Hematopoietic multipotent progenitor cell treated with erythropoietin and hydrocortisone succinate and interleukin-3 and kit ligand, for 6 days (in vitro differentiated cells): ENCODE data around the gene GRM5.
"Not testable (repeated sequence)": the region's sequence is repeated elsewhere in the genome, so short reads cannot be mapped to it uniquely, and the experiment has no call there.

ENCODE experiments used
- DNase-seq: peaks from one replicate; pipeline ENCODE4 v3.0.0-alpha.2; 2015

Gene GRM5

DNA sequence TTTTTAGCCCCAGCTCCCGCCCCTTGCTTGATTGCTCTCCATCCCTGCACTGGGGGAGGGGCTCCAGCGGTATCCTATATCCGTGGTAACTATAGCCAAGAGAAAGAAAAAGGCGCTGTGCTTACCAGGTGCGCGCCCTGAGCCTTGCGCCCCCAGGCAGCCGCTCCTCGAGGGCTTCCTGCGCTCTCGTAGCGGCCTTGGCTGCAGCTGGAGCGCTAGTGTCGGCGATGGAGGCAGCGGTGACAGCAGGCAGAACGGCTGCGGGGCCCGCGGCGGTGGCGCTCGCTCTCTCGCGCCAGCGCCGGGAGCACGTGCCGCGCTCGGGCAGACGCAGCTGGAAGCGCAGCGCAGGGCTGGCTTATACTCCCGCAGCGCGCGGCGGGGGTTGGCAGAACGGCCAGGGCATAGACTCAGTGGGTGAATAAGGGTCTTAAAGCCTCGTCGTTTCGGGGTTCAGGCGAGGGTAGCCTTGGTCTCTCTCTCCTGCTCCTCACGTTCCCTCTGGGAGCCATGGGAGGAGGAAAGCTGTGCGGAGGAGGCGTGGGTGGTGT lies at the start of gene GRM5:
TSS of gene GRM5 (minus strand) at position 332 of the 551 bp plus-strand sequence. CDS start 18,110 bp downstream, outside the sequence.
- DNase-seq: not testable (repeated sequence)

DNA sequence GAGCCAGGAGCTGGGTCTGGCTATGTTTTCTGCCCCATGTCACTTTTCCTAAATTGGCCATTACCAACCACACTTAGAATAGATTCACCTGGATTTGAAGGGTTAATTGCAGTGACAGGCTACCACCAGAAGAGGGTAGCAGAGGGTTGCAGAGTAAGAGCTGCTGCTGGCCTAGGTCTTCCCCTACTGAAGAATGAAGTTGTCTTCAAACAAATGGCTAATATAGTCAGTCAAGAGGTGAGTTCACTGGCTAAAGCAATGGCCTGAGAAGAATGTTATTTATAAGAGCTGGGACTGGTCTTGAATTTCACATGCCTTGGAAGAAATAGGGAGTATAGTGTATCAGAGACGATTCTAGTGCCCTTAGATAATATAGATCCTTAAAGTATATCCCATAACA lies 32.2 kb upstream of the GRM5 start:
- peak; percentile 1 for DNase-seq

DNA sequence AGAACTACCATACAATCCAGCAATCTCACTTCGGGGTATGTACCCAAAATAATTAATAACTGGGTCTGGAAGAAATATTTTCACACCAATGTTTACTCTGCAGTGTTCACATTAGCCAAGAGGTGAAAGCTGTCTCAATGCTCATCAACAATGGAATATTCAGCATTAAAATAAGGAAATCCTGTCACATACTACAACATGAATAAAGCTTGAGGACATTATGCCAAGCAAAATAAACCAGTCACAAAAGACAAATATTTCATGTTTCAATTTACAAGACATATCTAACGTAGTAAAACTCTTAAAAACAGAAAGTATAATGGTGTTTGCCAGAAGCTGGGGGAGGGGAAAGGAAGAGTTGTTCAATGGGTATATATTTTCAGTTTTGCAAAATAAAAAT lies 28.0 kb upstream of the GRM5 start:
- not testable (repeated sequence) for DNase-seq

DNA sequence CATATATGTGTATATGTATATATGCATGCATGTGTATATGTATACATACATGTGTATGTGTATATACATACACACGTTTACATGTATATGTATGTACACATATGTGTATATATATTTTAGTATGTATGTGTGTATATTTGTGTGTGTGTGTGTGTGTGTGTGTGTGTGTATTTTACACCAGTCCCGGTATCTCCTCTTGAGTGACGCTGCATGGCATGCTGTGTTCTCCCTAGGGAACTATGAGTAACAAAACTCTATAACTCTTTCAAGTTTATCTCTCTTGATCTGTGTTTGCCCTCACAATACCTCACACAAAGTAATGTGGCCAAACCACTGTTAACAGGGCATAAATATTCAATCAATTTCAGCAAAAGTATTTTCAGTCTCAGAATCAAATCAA lies 19.2 kb upstream of the GRM5 start:
- DNase-seq: not testable (repeated sequence)

GRCh38 chr11:89070911-89071310 lies 5.1 kb upstream of the GRM5 start:
- not testable (repeated sequence) for DNase-seq

GRCh38 chr11:89067264-89067663 lies 1.5 kb upstream of the GRM5 start:
- no peak for DNase-seq

GRCh38 chr11:89065066-89065465 lies 716 bp downstream of the GRM5 start:
- DNase-seq: no peak

DNA sequence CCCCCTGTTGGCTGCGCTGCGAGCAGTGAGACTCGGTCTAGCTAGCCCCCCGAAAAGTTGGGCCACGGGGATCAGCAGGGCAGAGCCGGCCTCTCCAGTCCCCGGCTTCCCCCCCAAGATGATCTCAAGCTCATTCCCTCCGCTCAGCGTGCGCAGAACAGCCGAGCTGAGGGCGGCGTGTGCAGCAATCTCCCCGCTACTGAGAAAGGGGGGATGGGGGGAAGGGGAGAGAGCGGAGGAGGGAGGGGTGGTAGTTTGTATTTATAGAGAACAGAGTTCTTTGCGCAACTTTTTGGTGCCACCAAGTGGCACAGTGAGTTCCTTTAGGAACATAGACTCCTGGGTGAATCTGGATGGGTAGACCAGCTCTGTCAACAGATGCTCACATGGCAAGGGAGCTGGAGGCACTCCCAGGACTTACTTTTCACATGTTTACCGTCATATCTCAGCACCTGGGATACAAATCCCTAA lies 2.3 kb downstream of the GRM5 start:
- not testable (repeated sequence) for DNase-seq

DNA sequence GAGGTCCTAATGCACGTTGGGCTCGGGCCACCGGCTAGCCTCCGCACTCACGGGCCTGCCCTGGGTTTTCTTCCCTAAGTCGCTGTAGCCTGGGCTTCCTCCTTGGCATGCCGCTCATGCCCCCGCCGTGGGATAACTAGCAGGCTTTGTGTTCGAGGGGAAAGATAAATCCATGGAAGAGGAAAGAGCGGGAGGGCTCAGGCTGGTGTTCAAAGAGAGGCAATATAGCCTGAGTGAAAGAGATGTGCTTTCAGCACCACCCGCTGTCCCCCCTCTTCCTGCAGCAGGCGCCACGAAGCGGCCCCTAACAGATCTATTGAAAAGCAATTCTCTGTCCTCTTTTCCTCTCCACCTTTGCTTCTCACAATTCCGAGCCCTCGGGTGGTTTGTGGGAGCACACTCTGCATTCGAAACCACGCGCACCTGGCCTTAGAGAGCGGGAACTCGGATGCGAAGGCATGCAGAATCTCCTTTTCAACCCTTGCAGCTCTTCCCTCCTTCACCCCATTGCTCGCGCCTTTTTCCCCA lies 2.9 kb downstream of the GRM5 start:
- DNase-seq: not testable (repeated sequence)

DNA sequence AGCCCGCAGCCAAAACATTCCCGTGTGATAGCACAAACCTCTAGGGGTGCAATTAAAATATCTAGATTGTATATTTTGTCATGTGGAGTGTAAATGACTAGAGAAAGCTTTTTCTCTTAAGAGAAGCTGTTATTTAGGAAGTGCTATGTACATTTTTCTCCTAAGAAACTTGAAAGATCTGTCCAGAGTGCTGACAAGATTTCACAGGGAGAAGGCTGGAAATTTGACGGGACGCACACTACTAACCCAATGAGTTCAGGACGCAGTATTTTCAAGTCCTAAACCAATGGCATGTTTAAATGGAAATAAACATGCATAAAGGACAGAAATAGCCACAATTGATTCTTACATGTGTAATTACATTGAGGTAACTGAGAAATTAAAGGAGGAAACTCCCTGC lies 3.9 kb downstream of the GRM5 start:
- DNase-seq: peak; percentile 1

DNA sequence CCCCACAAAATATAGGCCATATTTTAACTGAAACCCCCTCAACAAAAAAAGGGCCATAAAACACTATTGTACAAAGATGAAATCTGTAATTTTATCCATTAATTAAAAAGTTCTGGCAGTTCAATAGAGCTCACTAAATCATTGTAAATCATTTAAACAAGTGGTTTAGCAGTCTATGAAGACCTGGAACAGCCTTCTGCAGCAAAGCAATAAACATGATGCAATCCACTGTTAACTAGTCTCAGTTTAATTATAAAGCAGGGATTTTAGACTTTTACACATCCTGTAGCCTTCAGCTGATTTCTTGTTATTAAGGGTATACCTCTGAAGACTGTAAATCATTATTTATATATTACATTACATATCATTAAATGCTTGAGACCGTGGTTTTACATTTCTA lies 8.4 kb downstream of the GRM5 start:
- DNase-seq: not testable (repeated sequence)

- no peak for DNase-seq
Observed at GRCh38 chr11:89052220-89052619, 13.6 kb downstream of the GRM5 start.

DNA sequence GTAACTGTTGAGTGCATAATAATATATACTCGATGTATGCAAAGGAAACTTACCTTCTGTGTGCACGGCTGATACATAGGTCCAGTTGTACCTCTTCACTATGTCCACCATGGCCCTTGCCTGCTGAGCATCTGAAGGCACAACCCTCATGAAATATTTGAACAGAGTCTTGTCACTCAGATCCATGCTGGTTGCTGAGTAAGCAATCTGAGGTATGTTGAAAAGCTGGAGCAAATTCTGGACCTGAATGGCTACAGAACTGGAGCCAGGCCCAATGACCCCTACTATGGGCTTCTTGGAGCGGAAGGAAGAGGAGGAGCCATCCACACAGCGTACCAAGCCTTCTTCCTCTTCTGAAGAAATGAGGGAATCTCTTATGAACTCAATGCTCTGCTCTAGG lies 18.6 kb downstream of the GRM5 start:
- not testable (repeated sequence) for DNase-seq

GRCh38 chr11:89043861-89044588 lies 21.8 kb downstream of the GRM5 start:
- not testable (repeated sequence) for DNase-seq

- not testable (repeated sequence) for DNase-seq
Observed at GRCh38 chr11:89029671-89030070, 36.1 kb downstream of the GRM5 start.

DNA sequence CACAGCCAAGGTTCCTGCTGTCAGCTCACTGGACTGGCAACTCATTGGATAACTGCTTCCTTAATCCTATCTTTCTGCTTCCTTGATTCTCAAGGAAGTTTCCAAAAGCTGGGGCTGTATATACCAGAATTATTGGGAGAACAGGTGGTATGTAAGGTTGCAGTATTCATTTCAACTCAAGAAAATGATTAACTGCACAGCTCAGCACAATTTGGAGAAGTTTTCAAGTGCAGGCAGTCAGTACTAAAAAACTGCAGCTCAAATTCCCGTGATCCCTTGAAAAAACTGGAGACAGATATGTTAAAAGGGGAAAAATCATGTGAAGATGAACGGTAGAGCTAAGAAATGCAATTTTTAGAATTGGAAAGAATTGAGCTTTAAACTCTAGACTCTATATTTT lies 44.4 kb downstream of the GRM5 start:
- DNase-seq: no peak

GRCh38 chr11:89019827-89020547 lies 45.8 kb downstream of the GRM5 start:
- not testable (repeated sequence) for DNase-seq

DNA sequence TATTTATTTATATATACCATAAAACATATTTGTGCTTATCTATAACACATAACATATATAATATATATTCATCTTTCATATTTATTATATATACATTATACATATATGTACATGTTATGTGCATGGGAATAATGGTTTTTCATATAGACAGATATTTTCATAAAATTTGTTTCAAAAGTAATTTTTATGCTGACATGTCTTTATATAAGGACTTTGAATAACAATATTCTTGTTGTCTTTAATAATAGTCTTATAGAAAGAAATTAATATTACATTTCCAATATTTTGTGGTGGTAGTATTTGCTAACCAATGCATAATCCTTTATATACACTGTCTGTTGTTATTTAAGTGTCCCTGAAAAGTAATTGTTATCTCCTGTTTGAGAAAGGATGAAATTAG lies 49.6 kb downstream of the GRM5 start:
- no peak for DNase-seq

DNA sequence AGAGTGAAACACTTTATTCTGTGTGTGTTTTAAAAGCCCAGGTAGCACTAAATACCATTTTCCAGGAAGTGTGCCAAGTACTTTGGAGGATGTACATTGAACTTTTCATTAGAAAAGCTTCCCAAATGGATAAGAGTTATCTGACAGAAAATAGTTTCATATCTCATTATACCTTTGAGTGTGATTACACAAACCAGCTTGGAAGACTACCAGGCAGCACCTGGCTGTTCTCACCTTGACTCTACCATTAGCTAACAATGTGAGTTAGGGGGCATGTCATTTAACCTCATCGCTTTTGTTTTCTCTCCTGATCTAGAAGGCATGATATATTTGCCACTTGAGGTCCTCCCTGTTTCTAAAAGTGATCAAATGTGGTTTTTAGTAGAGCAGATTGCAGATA lies 50.2 kb downstream of the GRM5 start:
- no peak for DNase-seq

DNA sequence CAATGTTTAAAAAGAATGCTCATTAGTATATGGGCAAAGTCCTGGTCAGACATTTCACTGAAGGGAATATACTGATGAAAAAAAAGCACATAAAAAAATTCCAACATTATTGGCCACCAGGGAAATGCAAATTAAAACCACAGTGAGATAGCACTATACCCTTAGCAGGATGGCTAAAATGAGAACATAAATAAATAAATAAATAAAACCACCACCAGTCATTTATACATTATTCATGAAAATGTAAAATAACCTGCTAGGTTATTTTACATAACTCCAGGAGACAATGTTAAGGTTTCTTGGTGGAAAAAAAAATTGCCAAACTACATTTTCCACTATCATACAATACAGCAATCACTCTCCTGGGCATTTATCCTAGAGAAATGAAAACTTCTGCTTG lies 64.9 kb downstream of the GRM5 start:
- not testable (repeated sequence) for DNase-seq

- no peak for DNase-seq
Observed at GRCh38 chr11:88979641-88980040, 86.1 kb downstream of the GRM5 start.

DNA sequence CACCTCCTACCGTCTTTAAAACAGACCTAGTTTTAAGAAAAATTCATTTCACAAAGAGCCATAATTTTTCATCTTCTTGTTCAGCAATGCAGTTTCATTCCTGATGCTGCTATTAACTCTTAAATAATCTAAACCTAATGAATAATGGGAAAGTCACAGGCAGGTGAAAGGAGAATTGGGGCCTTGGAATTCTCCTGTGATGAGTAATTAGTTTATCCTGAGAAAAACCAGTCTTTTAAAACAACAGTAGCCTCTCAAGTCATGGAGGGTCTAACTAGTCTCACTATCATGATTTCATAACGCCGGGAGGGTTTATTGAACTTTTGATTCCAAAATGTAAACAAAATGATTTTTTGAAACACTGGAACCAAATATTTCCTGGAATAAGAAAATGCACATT lies 86.8 kb downstream of the GRM5 start:
- not testable (repeated sequence) for DNase-seq

GRCh38 chr11:88975441-88975840 lies 90.3 kb downstream of the GRM5 start:
- not testable (repeated sequence) for DNase-seq

- no peak for DNase-seq
Observed at GRCh38 chr11:88972210-88972609, 93.6 kb downstream of the GRM5 start.
